Kidney epithelial cell (primary cell): ENCODE measurements around the gene SLC38A11. TPM values are rescaled to one million over a fixed set of nuclear protein-coding genes. Genes with fewer than 3 reads are reported as not detected.

Experiments
- DNase-seq: peaks from one replicate; pipeline ENCODE4 v3.0.0-alpha.2; 2010; ENCODE audit warnings: low read depth
- H3K27me3 ChIP-seq: 2 replicates; pipeline ENCODE4 v1.6.0; 2011; ENCODE audit warnings: low read length; ENCODE audit not compliant: control insufficient read depth, insufficient read depth
- H3K36me3 ChIP-seq: 2 replicates; pipeline ENCODE4 v1.5.1; 2011; ENCODE audit warnings: low read length; ENCODE audit not compliant: control insufficient read depth, insufficient read depth
- H3K4me3 ChIP-seq: 2 replicates; pipeline ENCODE4 v1.5.1; 2011; ENCODE audit warnings: low read depth, mild to moderate bottlenecking, control low read depth, low read length
- CTCF ChIP-seq: IDR thresholded peaks from 2 replicates; pipeline ENCODE4 v1.5.1; 2011; ENCODE audit warnings: mild to moderate bottlenecking, moderate library complexity, low read length, control low read depth, inconsistent platforms; ENCODE audit not compliant: insufficient read depth, poor library complexity, severe bottlenecking
- total RNA-seq: library from RNA; depleted of rRNA; stranded (reverse); fragments of >200 nt; gene quantifications from 2 replicates; pipeline ENCODE4 v1.2.3, GENCODE V29; 2015

SLC38A11 gene
- total RNA-seq, 1 donor from 2014 or later, result 0.46 TPM

- no peak for TF ChIP-seq CTCF
- no peaks in the 10 kb centered on the region for H3K27me3 ChIP-seq
- no peak for DNase-seq
- no peak overlapping the region for H3K4me3 ChIP-seq
- H3K36me3 ChIP-seq, result no peaks in the 10 kb centered on the region
These were observed 2.0 kb downstream of the SLC38A11 start for GRCh38 chr2:164953279-164953678.

DNA sequence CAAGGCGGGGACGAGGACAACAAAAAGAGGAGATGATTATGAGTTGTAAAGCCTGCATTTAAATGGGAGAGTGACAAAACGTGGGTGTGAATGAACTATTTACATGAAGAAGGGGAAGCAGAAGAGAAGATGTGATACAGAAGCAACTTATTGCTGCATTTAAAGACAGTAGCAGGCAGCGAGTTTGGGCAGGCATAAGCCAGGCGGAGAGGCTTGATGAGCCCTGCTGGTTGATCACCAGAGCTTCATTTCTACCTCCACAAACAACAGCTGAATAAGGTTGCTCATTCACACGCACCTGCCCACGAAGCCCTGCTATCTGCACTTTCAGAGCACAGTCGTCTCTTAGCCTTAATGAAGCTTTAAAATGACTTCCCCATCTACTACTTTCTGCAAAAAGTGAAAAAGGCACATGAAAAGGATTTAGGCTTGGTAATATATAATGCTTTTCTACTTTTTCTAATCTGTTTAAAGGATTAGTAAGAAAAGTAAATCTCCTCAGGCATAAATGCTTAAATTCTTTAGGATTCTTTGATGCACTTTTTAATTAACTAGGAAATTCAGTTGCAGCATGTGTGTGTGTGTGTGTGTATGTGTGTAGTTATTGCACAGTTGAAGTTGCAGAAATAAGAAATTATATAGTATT is 3.1 kb downstream of the SLC38A11 start:
- Histone ChIP-seq H3K27me3 (no peaks in the 10 kb centered on the region), H3K4me3 (no peak overlapping the region), H3K36me3 (no peaks in the 10 kb centered on the region)
- DNase-seq, result no peak
- no peak for TF ChIP-seq CTCF

DNA sequence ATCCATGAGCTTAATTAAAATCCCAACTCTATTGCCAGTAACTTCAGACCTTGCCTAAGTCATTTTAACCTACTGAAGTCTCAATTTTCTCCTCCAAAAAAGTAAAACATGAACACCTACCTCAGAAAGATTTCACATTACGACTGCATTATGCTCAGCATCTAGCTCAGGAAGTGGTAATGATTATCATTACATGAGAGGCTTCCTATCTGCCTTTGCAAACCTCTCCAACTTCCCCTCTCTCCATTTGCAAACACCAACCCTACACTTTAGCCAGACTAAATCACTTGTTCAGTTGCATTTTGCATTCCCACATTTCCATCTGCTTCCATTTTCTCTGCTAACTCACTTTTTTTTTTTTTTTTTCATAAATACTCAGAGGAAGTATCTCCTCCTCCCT is 6.8 kb downstream of the SLC38A11 start:
- Histone ChIP-seq H3K27me3 (no peaks in the 10 kb centered on the region), H3K36me3 (no peaks in the 10 kb centered on the region), H3K4me3 (no peak overlapping the region)
- no peak for TF ChIP-seq CTCF
- DNase-seq, result no peak

DNA sequence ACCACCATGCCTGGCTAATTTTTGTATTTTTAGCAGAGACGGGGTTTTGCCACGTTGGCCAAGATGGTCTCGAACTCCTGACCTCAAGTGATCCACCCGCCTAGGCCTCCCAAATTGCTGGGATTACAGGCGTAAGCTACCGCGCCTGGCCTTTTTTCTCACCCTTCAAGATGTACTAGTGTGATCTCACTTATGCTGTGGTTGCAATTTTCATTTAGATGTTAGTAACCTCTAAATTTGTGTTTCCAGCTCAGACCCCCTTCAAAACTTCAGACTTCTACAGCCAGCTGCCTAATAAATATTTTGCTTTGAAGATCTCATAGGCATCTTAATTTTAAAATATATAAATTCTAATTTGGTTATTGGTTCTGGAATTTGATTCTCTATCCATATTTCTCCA is 8.0 kb downstream of the SLC38A11 start:
- Histone ChIP-seq H3K27me3 (no peaks in the 10 kb centered on the region), H3K36me3 (no peaks in the 10 kb centered on the region), H3K4me3 (no peak overlapping the region)
- TF ChIP-seq CTCF, result no peak
- DNase-seq, result no peak

DNA sequence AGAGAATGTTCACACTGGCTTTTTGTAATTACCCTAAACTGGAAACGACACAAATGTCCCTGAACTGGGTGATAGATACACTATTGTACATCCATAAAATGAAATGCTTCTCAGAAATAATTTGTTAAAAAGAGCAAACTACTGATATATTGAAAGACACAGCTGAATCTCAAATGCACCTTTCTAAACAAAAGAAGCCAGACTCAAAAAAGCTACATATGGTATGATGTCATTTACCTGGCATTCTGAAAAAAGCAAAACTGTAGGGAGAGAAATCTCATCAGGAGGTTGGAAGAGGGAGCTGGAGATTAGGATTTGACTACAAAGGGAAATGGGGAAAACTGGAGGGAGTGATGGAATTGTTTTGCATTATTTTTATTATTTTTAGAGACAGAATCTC is 12.0 kb downstream of the SLC38A11 start:
- no peak for TF ChIP-seq CTCF
- no peak for DNase-seq
- Histone ChIP-seq H3K36me3 (no peaks in the 10 kb centered on the region), H3K27me3 (no peaks in the 10 kb centered on the region), H3K4me3 (no peak overlapping the region)

GRCh38 chr2:164937864-164938401 is 17.4 kb downstream of the SLC38A11 start:
- H3K27me3 ChIP-seq, result no peaks in the 10 kb centered on the region
- DNase-seq, result no peak
- no peaks in the 10 kb centered on the region for H3K36me3 ChIP-seq
- TF ChIP-seq CTCF, result no peak
- H3K4me3 ChIP-seq, result no peak overlapping the region
